ENCODE results near the gene SLC22A16. TPM values are rescaled to one million over a fixed set of nuclear protein-coding genes. Genes with fewer than 3 reads are reported as not detected.

Gene SLC22A16
- total and polyA plus RNA-seq, 10 of the 15 experiments (the other 5 are each of a cell fraction or from before 2014, with no cell fraction given): not detected

DNA sequence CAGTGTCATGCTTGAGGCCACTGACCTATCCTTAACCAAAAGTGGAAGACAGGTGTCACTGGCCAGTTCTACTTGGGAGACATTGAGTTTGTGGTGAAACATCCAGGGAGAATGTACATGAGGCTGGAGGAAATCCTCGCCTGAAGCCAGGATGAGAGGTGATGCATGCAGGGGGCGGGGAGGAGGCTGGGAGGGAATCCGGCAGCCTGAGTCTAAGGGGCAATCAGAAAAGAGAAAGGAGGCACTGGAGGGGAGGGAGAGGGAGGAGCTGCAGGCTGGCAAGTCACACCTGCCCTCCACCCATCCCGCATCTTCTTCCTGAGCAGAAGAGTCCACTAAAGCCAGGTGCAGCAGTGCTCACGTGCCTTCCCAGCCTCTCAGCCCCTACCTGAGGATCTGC lies 46.2 kb downstream of the SLC22A16 start:
- H3K4me1 ChIP-seq (ENCODE audit: control insufficient read depth, insufficient read depth, low read length): no peaks in the 10 kb centered on the region
- FAIRE-seq (no peak), DNase-seq (ENCODE audit: low read depth, low spot score) (no peak), ATAC-seq (no peak)
- H3K36me3 ChIP-seq (ENCODE audit: control insufficient read depth in 2 of 2, insufficient read depth in 2 of 2, low read length in 1 of 2): no peaks in the 10 kb centered on the region
- RAD21 ChIA-PET (ENCODE audit: unreplicated experiment): no interaction called here
- H4K20me1 ChIP-seq (ENCODE audit: control insufficient read depth, insufficient read depth): no peaks in the 10 kb centered on the region
- no peak overlapping the region for H2AFZ ChIP-seq (ENCODE audit: control insufficient read depth, low read depth, low read length)
- no TSS peak for BruUV-seq (replicated peaks)
- no peak overlapping the region for H3K9ac ChIP-seq (ENCODE audit: control insufficient read depth, insufficient read depth, low read length)
- H3K4me2 ChIP-seq (ENCODE audit: control insufficient read depth, insufficient read depth): no peak overlapping the region
- H3K27me3 ChIP-seq (replicated peaks in 1 of 2; ENCODE audit: control insufficient read depth in 2 of 2, insufficient read depth in 2 of 2, low read length in 1 of 2): no peaks in the 10 kb centered on the region; a peak in 2 of 4 replicates
- H3K79me2 ChIP-seq (ENCODE audit: control insufficient read depth, insufficient read depth, low read length): no peaks in the 10 kb centered on the region
- intact Hi-C loops (cut with micrococcal nuclease; ENCODE audit: unreplicated experiment): no loop called here
- 22% methylated on average over 3 of the region's 5 CpGs for WGBS (ENCODE audit: insufficient coverage, insufficient replicate concordance, low lambda C conversion rate, missing lambda C conversion rate)
- in situ Hi-C loops (cut with MboI): no loop called here
- SMC1A ChIA-PET (ENCODE audit: uncharacterized antibody, unreplicated experiment): no interaction called here
- no peaks in the 10 kb centered on the region for H3K9me3 ChIP-seq (replicated peaks; ENCODE audit: control insufficient read depth, insufficient read depth, low read length)
- no peak for TF ChIP-seq FOS (IDR thresholded peaks at IDR 0.05; ENCODE audit: borderline replicate concordance, extremely low read depth, insufficient read length)
- no peak overlapping the region for H3K27ac ChIP-seq (ENCODE audit: control insufficient read depth, insufficient read depth)
- POLR2A ChIA-PET: no interaction called here
- H3K4me3 ChIP-seq: no peak overlapping the region
- CTCF ChIA-PET: no interaction called here

DNA sequence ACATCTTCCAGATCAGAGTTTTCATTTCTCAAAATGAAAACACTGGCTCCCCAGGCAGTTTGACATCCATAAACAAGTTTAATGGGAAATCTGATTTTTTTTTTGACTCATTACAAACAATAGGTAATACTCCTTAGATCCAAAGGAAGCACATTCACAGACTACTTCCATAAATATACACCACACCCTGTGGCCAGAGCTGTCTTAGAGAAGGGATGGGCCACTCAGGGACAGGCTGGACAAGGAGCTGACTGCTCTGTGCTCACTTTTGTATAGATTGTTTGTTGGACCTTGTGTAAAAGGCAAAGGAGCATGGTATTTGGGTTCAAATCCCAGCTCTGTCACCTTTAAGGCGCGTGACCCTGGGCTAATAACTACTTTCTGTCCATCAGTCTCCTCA lies 48.3 kb downstream of the SLC22A16 start:
- in situ Hi-C loops (cut with MboI) (no loop called here), intact Hi-C loops (cut with micrococcal nuclease; ENCODE audit: unreplicated experiment) (no loop called here)
- no peaks in the 10 kb centered on the region; a peak in 2 of 4 replicates for H3K27me3 ChIP-seq (replicated peaks in 1 of 2; ENCODE audit: control insufficient read depth in 2 of 2, insufficient read depth in 2 of 2, low read length in 1 of 2)
- no TSS peak for BruUV-seq (replicated peaks)
- H3K36me3 ChIP-seq (ENCODE audit: control insufficient read depth in 2 of 2, insufficient read depth in 2 of 2, low read length in 1 of 2): no peaks in the 10 kb centered on the region
- 51% methylated on average over 2 of the region's 2 CpGs for WGBS (ENCODE audit: insufficient coverage, insufficient replicate concordance, low lambda C conversion rate, missing lambda C conversion rate)
- no peaks in the 10 kb centered on the region for H3K79me2 ChIP-seq (ENCODE audit: control insufficient read depth, insufficient read depth, low read length)
- H3K27ac ChIP-seq (ENCODE audit: control insufficient read depth, insufficient read depth): no peak overlapping the region
- FAIRE-seq: no peak
- no peaks in the 10 kb centered on the region for H4K20me1 ChIP-seq (ENCODE audit: control insufficient read depth, insufficient read depth)
- no peak overlapping the region for H2AFZ ChIP-seq (ENCODE audit: control insufficient read depth, low read depth, low read length)
- ChIA-PET CTCF (no interaction called here), POLR2A (no interaction called here), RAD21 (ENCODE audit: unreplicated experiment) (no interaction called here), SMC1A (ENCODE audit: uncharacterized antibody, unreplicated experiment) (interaction anchor here (1.2 kb wide), 1 partner anchor 10 kb away, joined by 3 read pairs; no protein-coding TSS in a partner anchor)
- ATAC-seq: no peak
- no peak overlapping the region for H3K4me3 ChIP-seq
- H3K4me1 ChIP-seq (ENCODE audit: control insufficient read depth, insufficient read depth, low read length): no peaks in the 10 kb centered on the region
- no peak overlapping the region for H3K9ac ChIP-seq (ENCODE audit: control insufficient read depth, insufficient read depth, low read length)
- no peak for DNase-seq (ENCODE audit: low read depth, low spot score)
- H3K9me3 ChIP-seq (replicated peaks; ENCODE audit: control insufficient read depth, insufficient read depth, low read length): no peaks in the 10 kb centered on the region
- H3K4me2 ChIP-seq (ENCODE audit: control insufficient read depth, insufficient read depth): no peak overlapping the region
- TF ChIP-seq ZNF384 (IDR thresholded peaks at IDR 0.05; ENCODE audit: borderline replicate concordance, low read depth, low read length) (no peak), TCF12 (IDR thresholded peaks at IDR 0.05; ENCODE audit: low read depth, low read length) (no peak), PAX5 (IDR thresholded peaks at IDR 0.05; ENCODE audit: borderline replicate concordance, low read depth, low read length) (no peak), SUZ12 (IDR thresholded peaks at IDR 0.05; ENCODE audit: unreplicated experiment) (no peak), JUND (IDR thresholded peaks at IDR 0.05; ENCODE audit: low read depth, low read length) (no peak), MTA2 (IDR thresholded peaks at IDR 0.05; ENCODE audit: low read depth) (no peak), SMARCA5 (IDR thresholded peaks at IDR 0.05) (no peak), PAX8 (IDR thresholded peaks at IDR 0.05) (no peak), MXI1 (IDR thresholded peaks at IDR 0.05; ENCODE audit: low read depth, low read length) (no peak), STAT3 (IDR thresholded peaks at IDR 0.05; ENCODE audit: low read depth, low read length) (no peak), BMI1 (IDR thresholded peaks at IDR 0.05; ENCODE audit: borderline replicate concordance) (no peak), MYC (IDR thresholded peaks at IDR 0.05; ENCODE audit: insufficient read depth, insufficient read length, insufficient replicate concordance, low read length, severe bottlenecking) (no peak)
- TF ChIP-seq, protein P1, sequence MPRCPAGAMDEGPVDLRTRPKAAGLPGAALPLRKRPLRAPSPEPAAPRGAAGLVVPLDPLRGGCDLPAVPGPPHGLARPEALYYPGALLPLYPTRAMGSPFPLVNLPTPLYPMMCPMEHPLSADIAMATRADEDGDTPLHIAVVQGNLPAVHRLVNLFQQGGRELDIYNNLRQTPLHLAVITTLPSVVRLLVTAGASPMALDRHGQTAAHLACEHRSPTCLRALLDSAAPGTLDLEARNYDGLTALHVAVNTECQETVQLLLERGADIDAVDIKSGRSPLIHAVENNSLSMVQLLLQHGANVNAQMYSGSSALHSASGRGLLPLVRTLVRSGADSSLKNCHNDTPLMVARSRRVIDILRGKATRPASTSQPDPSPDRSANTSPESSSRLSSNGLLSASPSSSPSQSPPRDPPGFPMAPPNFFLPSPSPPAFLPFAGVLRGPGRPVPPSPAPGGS (IDR thresholded peaks at IDR 0.05; ENCODE audit: borderline replicate concordance, insufficient read depth, low read depth, low read length, poor library complexity, severe bottlenecking): no peak
- TF ChIP-seq, protein P2, sequence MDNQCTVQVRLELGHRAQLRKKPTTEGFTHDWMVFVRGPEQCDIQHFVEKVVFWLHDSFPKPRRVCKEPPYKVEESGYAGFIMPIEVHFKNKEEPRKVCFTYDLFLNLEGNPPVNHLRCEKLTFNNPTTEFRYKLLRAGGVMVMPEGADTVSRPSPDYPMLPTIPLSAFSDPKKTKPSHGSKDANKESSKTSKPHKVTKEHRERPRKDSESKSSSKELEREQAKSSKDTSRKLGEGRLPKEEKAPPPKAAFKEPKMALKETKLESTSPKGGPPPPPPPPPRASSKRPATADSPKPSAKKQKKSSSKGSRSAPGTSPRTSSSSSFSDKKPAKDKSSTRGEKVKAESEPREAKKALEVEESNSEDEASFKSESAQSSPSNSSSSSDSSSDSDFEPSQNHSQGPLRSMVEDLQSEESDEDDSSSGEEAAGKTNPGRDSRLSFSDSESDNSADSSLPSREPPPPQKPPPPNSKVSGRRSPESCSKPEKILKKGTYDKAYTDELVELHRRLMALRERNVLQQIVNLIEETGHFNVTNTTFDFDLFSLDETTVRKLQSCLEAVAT (IDR thresholded peaks at IDR 0.05): no peak

Measured in GM12878 (cell line).